ENCODE data around the gene ULBP1.
A peak's percentile ranks its signal among the peaks of the same experiment; 100 is the strongest.
"Not testable (repeated sequence)": the region's sequence is repeated elsewhere in the genome, so short reads cannot be mapped to it uniquely, and the experiment has no call there.

Gene ULBP1

GRCh38 chr6:149951626-149952025 is 12.1 kb upstream of the ULBP1 start:
- DNase-seq, result no peak

- DNase-seq, result not testable (repeated sequence)
Measured at GRCh38 chr6:149953390-149953789, 10.4 kb upstream of the ULBP1 start.

GRCh38 chr6:149953934-149954327 is 9.8 kb upstream of the ULBP1 start:
- DNase-seq, result not testable (repeated sequence)

- DNase-seq, result not testable (repeated sequence)
Measured at GRCh38 chr6:149954328-149954983, 9.3 kb upstream of the ULBP1 start.

GRCh38 chr6:149954984-149955653 is 8.6 kb upstream of the ULBP1 start:
- not testable (repeated sequence) for DNase-seq

GRCh38 chr6:149955654-149956317 is 8.0 kb upstream of the ULBP1 start:
- DNase-seq, result not testable (repeated sequence)

- not testable (repeated sequence) for DNase-seq
Measured at GRCh38 chr6:149958124-149958523, 5.6 kb upstream of the ULBP1 start.

- DNase-seq, result not testable (repeated sequence)
Measured at GRCh38 chr6:149959806-149960205, 3.9 kb upstream of the ULBP1 start.

- DNase-seq, result no peak
Measured at GRCh38 chr6:149960488-149960887, 3.3 kb upstream of the ULBP1 start.

- DNase-seq, result no peak
Measured at GRCh38 chr6:149961728-149962425, 1.9 kb upstream of the ULBP1 start.

- no peak for DNase-seq
Measured at GRCh38 chr6:149962461-149963211, 1.1 kb upstream of the ULBP1 start.

GRCh38 chr6:149963212-149963461 is 606 bp upstream of the ULBP1 start:
- peak in 12 of 56 donors; percentile 5 to 54 (median 26) for DNase-seq

- DNase-seq, result peak in 1 of 56 donors; percentile 23
Measured at GRCh38 chr6:149964308-149965193, 808 bp downstream of the ULBP1 start.

- DNase-seq, result no peak
Measured at GRCh38 chr6:149965194-149966020, 1.7 kb downstream of the ULBP1 start.

GRCh38 chr6:149966319-149966718 is 2.6 kb downstream of the ULBP1 start:
- DNase-seq, result not testable (repeated sequence)

- no peak for DNase-seq
Measured at GRCh38 chr6:149967591-149967990, 3.8 kb downstream of the ULBP1 start.

GRCh38 chr6:149967999-149968398 is 4.3 kb downstream of the ULBP1 start:
- DNase-seq, result not testable (repeated sequence)

- DNase-seq, result not testable (repeated sequence)
Measured at GRCh38 chr6:149968909-149969308, 5.2 kb downstream of the ULBP1 start.

- DNase-seq, result no peak
Measured at GRCh38 chr6:149969635-149970034, 5.9 kb downstream of the ULBP1 start.
